Peyer's patch (tissue), 4 donors: ENCODE data around the gene GIGYF1.

Source experiments
- CTCF ChIP-seq, 6 experiments: fragments of 450-650 bp in 4 of 6; fragments of 200-600 bp in 2 of 6; sonication (generic) in 1 of 6; IDR thresholded peaks; one replicate each; pipeline ENCODE4 v1.5.1; 2017 to 2019; ENCODE audit warnings: antibody characterized with exemption in 6 of 6, mild to moderate bottlenecking in 3 of 6, moderate library complexity in 1 of 6
- POLR2A ChIP-seq, 2 donors: fragments of 450-650 bp; IDR thresholded peaks; one replicate each; pipeline ENCODE4 v1.5.1; 2017; ENCODE audit warnings: antibody characterized with exemption in 2 of 2, mild to moderate bottlenecking in 2 of 2, moderate library complexity in 2 of 2

- TF ChIP-seq CTCF (IDR thresholded peaks at IDR 0.05) (no peak), POLR2A (IDR thresholded peaks at IDR 0.05) (no peak)
Measured at GRCh38 chr7:100682991-100683658, 10.9 kb downstream of the GIGYF1 start.
